D721Med (cell line): Measurements from ENCODE around the gene RPRD1B.

Experiments used
- DNase-seq: peaks from one replicate; pipeline ENCODE4 v3.0.0; 2011; ENCODE audit warnings: low spot score; ENCODE audit not compliant: insufficient read length
- FAIRE-seq: peaks from 2 replicates; lab custom pipeline; 2011; peaks lifted over from hg19 to GRCh38; lab: Jason Lieb, UNC
- TF ChIP-seq, protein P1 (sequence below): IDR thresholded peaks from 2 replicates; pipeline ENCODE4 v1.5.1; 2012; ENCODE audit warnings: mild to moderate bottlenecking, control low read depth; ENCODE audit not compliant: insufficient read depth; ENCODE audit errors: missing control alignments

The RPRD1B gene, protein sequence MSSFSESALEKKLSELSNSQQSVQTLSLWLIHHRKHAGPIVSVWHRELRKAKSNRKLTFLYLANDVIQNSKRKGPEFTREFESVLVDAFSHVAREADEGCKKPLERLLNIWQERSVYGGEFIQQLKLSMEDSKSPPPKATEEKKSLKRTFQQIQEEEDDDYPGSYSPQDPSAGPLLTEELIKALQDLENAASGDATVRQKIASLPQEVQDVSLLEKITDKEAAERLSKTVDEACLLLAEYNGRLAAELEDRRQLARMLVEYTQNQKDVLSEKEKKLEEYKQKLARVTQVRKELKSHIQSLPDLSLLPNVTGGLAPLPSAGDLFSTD

DNA sequence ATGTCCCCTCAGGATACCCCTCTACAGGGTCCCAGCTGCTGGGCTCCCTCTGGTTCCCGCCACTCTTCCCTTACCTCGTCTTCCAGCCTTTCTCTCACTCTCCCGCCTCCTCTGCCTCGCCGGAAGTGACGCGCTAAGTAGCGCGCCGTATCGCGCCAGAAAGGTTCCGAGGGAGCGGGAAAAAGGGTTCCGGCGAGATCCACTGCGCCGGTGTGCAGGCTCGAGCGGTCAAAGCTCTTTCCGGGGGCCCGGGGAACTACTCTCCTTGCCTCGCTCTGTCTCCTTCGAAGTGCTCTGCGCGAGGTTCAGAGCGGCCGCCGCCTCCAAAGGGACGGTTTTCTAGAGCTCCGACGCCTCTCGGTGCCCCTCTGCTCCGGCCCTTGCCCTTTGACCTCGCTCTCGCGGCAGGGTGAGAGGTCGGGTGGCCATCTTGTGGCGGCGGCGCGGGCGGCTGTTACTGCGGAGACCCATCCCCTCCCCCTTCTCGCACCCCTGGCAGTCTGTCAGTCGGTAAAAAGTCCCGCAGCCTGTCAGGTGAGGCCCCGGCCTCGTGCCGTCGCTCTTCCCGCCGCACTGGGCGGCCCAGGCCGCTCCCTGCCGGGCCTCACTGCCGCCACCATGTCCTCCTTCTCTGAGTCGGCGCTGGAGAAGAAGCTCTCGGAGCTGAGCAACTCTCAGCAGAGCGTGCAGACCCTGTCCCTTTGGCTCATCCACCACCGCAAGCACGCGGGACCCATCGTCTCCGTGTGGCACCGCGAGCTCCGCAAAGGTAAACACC is at the start of gene RPRD1B, which contains the start of gene TTI1:
RPRD1B (plus strand) TSS at position 417 of the 778 bp plus-strand sequence; CDS start at position 619, 202 bp downstream.
TTI1 (minus strand) TSS at position 127 of the 778 bp plus-strand sequence. CDS start 19,640 bp downstream, outside the sequence.
- DNase-seq, result peak; percentile 64
- FAIRE-seq, result no peak
- TF ChIP-seq, protein P1, sequence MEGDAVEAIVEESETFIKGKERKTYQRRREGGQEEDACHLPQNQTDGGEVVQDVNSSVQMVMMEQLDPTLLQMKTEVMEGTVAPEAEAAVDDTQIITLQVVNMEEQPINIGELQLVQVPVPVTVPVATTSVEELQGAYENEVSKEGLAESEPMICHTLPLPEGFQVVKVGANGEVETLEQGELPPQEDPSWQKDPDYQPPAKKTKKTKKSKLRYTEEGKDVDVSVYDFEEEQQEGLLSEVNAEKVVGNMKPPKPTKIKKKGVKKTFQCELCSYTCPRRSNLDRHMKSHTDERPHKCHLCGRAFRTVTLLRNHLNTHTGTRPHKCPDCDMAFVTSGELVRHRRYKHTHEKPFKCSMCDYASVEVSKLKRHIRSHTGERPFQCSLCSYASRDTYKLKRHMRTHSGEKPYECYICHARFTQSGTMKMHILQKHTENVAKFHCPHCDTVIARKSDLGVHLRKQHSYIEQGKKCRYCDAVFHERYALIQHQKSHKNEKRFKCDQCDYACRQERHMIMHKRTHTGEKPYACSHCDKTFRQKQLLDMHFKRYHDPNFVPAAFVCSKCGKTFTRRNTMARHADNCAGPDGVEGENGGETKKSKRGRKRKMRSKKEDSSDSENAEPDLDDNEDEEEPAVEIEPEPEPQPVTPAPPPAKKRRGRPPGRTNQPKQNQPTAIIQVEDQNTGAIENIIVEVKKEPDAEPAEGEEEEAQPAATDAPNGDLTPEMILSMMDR, result no peak

DNA sequence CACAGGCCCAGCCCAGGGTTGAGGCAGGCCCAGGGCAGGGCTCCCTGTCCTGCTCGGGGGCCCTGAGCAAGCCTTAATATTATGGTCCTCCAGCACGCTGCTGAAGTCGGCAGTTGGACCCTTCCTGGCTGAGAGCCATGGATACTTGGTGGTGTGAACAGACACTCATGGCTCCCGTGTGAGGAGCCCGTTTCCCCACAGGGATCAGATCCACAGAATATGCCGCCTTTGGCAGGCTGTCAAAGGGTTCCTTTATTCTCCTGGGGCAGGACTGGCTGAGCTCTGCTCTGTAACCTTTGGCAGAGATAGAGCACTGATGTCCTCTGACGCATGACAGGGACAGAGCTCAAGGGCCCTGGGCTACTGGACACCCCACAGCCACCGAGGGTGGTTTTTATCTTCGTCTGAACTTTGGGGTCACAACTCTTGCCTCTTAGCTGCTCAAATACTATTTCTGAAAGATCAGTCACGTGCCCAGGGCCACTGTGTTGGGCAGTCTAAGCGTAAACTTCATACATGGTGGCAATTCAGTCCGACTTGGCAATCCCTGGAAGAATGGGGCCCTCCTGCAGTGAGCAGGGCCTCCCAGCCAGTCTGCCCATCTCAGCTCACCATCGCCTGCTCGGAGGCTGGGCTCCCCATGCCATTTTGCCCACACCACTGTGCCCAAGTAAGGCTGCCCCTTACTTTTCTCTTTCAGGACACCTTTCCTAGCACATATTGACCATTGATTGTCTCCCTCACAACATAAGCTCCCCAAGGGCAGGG is 49.3 kb upstream of the RPRD1B start:
- DNase-seq (no peak), FAIRE-seq (no peak)
- TF ChIP-seq, protein P1, result no peak

DNA sequence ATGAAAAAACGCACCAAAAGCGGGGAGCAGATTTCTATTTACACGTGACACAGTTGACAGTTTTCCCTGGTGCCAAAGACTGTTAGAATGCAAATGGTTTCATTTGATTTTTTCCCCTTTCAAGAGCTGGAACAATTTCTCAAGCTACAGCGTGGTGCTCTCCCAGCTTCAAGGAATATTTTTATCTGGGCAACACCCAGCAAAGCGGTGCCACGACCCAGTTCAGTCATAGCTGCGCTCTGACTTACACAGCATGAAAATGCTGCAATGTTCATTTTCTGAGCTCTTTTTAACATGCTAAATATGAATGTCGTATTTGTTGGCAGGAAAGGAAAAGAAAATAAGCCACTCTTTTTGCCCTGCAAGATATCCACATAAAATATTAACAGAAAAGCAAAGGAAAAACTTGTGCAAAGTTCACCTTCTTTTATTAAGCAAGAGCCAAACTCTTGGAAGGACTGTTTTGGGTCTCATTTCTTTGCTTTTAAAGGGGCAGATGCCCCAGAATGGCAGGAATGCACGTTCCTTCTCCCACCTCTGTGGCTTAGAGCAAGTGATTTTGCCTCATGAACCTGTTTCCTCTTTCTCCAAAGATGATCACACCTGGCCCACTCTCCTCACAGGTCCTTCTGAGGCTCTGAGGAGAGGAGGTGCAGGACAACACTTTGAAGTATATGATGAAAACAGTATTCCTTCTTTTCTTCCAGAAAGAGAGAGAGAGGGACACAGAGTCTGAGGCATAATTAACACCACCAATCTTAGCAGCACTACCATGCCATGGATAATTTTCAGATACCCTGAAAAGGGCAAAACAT is 47.3 kb upstream of the RPRD1B start:
- TF ChIP-seq, protein P1, result no peak
- DNase-seq (no peak), FAIRE-seq (no peak)

DNA sequence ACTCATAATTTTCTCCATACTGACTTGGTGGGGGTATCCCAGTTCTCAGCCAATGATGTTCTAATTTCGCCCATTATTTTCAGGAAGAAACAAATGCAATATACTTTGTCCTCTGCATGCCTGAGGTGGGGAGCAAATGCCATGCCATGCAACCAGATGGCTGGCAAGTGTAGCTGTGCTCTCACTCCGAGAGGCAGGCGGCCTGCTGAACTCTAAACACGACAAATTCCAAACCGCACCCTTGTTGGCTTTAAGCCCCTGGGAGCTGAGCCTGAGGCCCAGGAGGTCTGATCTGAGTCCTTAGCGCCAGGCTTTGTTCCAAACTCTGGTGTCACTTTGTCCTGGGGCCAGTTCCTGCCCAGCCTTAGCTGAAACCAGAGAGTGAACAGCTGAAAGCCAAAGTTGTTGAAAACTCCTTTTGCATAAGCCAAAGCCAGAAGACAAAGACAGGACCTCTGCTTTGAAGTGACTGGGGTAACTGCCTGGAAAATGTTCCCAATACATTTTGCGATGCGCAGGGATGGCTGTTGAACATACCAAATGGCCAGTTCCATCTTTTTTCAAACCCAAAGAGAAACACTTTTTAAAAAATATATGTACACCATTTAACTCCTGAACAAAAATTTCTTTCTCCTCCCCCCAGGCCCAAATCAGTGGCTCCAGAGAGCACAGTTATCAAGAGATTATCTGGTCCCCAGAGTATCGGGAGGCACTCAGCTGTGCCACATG is 46.5 kb upstream of the RPRD1B start:
- no peak for FAIRE-seq

DNA sequence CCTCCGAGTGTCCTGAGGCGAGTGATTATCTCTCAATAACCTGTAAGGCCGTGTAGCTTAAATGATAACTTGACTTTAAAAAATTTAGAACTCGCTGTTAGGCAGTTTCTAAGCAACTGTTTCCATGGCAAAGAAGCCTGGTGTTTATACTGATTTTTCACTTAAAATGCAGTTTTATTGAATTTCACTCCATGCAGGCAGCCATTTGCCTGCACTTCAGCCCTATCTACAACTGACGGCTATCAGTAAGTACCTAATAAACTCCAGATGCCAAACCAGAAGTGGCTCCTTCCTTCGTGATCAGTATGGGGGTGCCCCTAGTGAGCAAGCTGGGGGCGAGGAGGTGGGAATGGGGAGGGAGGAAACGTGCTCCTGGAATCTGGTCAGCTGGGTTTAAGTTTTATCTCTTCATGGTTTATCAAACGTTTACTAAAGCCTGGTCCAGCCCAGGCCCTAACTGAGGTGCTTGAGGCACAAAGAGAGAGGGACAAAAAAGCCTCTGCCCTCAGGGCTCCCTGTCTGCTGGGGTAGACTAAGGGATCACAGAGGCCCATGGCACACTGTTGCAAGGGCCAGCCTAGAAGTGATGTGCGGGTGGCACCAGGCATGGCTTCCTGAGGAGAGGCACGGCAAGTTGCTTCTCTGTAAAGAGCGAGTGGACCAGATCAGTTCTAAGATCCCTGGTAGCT is 45.8 kb upstream of the RPRD1B start:
- FAIRE-seq, result no peak
- no peak for DNase-seq
- TF ChIP-seq, protein P1, result no peak

More for the DNA sequence above, 46.5 kb upstream of the RPRD1B start:
- TF ChIP-seq, protein P1, result no peak
- peak; percentile 52 for DNase-seq
